Brain microvascular endothelial cell (primary cell): ENCODE data around the gene CRMP1.

Experiments
- DNase-seq: peaks from one replicate; pipeline ENCODE4 v3.0.0-alpha.2; 2020
- H3K27ac ChIP-seq: fragments of 250-450 bp; sonication (Bioruptor Pico); 2 replicates; pipeline ENCODE4 v1.5.1; 2020; ENCODE audit warnings: mild to moderate bottlenecking, moderate library complexity
- H3K27me3 ChIP-seq: fragments of 250-450 bp; sonication (Bioruptor Pico); replicated peaks from 2 replicates; pipeline ENCODE4 v1.5.1; 2020; ENCODE audit warnings: mild to moderate bottlenecking
- H3K36me3 ChIP-seq: fragments of 250-450 bp; sonication (Bioruptor Pico); replicated peaks from 2 replicates; pipeline ENCODE4 v1.5.1; 2020; ENCODE audit warnings: mild to moderate bottlenecking
- H3K4me3 ChIP-seq: 2 replicates; pipeline ENCODE4 v1.5.1; 2011; ENCODE audit warnings: low read depth, mild to moderate bottlenecking, control low read depth, low read length, moderate library complexity
- in situ Hi-C: cut with HindIII; loops from 2 replicates; pipeline ENCODE4 v1.10.0; 2017; ENCODE audit warnings: low sequenced_read_pairs, low pct_ligation_motif_present
- TF ChIP-seq, protein P1 (sequence below): IDR thresholded peaks from 2 replicates; pipeline ENCODE4 v1.5.1; 2011; ENCODE audit warnings: low read depth, mild to moderate bottlenecking, moderate library complexity, low read length, control low read depth, inconsistent platforms; ENCODE audit errors: missing control alignments

CRMP1 gene

GRCh38 chr4:5810770-5811430 is 82.0 kb downstream of the CRMP1 start:
- Histone ChIP-seq H3K27ac (no peak overlapping the region), H3K4me3 (no peak overlapping the region), H3K36me3 (peaks cover 71% of the 10 kb centered on the region), H3K27me3 (no peaks in the 10 kb centered on the region)
- DNase-seq, result no peak
- in situ Hi-C loops, result no loop called here
- TF ChIP-seq, protein P1, sequence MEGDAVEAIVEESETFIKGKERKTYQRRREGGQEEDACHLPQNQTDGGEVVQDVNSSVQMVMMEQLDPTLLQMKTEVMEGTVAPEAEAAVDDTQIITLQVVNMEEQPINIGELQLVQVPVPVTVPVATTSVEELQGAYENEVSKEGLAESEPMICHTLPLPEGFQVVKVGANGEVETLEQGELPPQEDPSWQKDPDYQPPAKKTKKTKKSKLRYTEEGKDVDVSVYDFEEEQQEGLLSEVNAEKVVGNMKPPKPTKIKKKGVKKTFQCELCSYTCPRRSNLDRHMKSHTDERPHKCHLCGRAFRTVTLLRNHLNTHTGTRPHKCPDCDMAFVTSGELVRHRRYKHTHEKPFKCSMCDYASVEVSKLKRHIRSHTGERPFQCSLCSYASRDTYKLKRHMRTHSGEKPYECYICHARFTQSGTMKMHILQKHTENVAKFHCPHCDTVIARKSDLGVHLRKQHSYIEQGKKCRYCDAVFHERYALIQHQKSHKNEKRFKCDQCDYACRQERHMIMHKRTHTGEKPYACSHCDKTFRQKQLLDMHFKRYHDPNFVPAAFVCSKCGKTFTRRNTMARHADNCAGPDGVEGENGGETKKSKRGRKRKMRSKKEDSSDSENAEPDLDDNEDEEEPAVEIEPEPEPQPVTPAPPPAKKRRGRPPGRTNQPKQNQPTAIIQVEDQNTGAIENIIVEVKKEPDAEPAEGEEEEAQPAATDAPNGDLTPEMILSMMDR, result no peak

DNA sequence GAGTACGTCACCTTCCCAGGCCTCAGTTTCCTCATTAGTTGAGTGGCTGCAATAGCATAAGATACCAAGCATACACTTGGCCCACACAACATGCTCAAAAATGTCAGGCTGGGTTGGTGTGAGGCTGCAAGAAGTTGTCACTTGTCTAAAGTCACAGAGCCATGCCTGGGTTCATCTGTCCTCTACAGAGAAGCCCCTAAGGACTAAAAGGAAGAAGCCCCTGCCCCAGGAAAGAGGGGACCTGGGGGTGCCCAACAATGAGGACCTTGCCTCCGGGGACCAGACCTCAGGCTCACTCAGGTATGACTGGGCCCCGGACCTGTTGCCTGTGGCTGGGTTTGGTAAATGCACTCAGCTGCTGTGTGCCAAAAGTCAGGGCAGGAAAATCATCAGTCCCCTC is 82.7 kb downstream of the CRMP1 start:
- Histone ChIP-seq H3K27ac (no peak overlapping the region), H3K4me3 (no peak overlapping the region), H3K36me3 (peaks cover 73% of the 10 kb centered on the region), H3K27me3 (no peaks in the 10 kb centered on the region)
- TF ChIP-seq, protein P1, result no peak
- in situ Hi-C loops, result no loop called here
- no peak for DNase-seq

- in situ Hi-C loops, result no loop called here
- TF ChIP-seq, protein P1, result no peak
Measured at GRCh38 chr4:5809216-5809776, 83.6 kb downstream of the CRMP1 start.

DNA sequence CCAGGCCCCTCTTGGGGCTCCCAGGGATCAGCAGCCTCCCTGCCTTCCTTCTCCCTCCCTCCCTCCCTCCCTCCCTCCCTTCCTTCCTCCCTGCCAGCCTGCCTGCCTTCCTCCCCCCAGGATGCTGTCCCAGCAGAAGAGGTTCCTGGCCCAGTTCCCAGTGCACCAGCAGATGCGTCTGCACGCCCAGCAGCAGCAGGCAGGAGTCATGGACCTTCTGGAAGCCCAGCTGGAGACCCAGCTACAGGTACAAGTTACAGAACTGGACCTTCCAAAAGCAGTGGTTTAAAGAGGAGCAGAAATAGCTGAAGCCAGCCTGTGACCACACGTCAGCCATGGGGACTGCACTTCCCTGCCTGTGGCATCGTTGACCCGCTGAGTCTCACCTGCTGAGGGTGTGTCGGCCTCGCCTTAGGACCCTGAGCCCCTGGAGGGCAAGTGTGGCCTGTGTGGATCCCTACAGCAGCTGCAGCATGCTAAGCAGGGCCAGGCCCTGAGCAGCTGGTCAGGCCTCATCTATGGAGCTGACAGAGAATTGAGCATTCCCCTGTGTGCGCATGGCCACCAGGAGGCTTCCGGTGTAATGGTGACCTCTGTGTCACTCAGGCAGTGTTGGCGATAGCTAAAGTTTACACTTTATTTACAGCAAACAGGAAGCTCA is 84.7 kb downstream of the CRMP1 start:
- Histone ChIP-seq H3K27me3 (no peaks in the 10 kb centered on the region), H3K4me3 (no peak overlapping the region), H3K27ac (no peak overlapping the region), H3K36me3 (peaks cover 70% of the 10 kb centered on the region)
- no peak for DNase-seq
- in situ Hi-C loops, result no loop called here
- TF ChIP-seq, protein P1, result no peak

More at GRCh38 chr4:5809216-5809776, 83.6 kb downstream of the CRMP1 start:
- Histone ChIP-seq H3K27me3 (no peaks in the 10 kb centered on the region), H3K27ac (no peak overlapping the region), H3K4me3 (no peak overlapping the region), H3K36me3 (peaks cover 74% of the 10 kb centered on the region)
- no peak for DNase-seq

DNA sequence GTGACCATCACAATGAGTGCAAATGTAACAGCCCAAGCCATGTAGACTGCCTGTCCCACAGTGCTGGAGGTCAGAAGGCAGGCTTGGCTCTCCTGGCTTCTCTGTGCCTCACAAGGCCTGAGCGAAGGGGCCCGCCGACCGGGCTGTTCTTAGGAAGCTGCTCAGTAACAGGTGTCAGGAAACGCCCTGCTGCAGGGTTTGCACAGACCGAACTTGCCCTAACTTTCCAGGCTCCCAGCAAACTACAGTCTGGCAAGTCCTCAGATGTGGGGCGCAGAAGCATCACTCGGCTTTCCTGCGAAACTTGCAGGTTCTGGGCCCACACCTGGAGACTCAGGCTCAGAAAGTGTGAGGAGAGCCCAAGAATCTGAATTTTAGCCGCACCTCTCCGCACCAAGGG is 87.6 kb downstream of the CRMP1 start:
- TF ChIP-seq, protein P1, result no peak
- DNase-seq, result no peak
- Histone ChIP-seq H3K27me3 (no peaks in the 10 kb centered on the region), H3K4me3 (no peak overlapping the region), H3K36me3 (peaks cover 71% of the 10 kb centered on the region), H3K27ac (no peak overlapping the region)
- in situ Hi-C loops, result no loop called here
